Mucosa of gallbladder (tissue), 1 donor: Measurements from ENCODE around the gene PRKAB2. TPM values are rescaled to one million over a fixed set of nuclear protein-coding genes. Genes with fewer than 3 reads are reported as not detected.
"Not testable (repeated sequence)": the region's sequence is repeated elsewhere in the genome, so short reads cannot be mapped to it uniquely, and the experiment has no call there.

ENCODE experiments used
- DNase-seq: peaks from one replicate; pipeline ENCODE4 v3.0.0-alpha.2; 2020; ENCODE audit warnings: low spot score
- total RNA-seq: library from RNA; stranded (reverse); gene quantifications from one replicate; pipeline ENCODE4 v1.2.1, GENCODE V29; 2021
- donor health status: DM: no; HTN: no; CAD: no.

PRKAB2 gene
- total RNA-seq, 1 donor from 2014 or later, result 23.0 TPM

GRCh38 chr1:147109762-147110161, 62.5 kb downstream of the PRKAB2 start:
- DNase-seq, result no peak

DNA sequence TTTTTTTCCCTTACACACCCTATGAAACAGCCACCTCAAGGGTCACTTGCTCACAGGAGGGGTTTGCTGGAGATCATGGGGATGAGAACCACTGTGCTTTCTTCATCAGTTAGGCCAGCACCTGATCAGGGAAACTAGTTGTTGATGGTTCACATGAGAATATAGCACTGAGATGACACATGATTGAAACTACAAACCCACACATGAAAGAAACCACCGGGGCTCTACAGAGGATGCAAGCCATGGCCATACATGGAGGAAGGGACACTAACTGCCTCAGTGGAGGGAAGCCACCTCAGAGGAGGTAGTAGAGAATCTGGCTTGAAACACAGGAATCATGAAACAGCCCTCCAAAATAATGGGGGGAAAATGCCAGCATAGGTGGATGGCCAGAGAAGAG, 63.2 kb downstream of the PRKAB2 start:
- no peak for DNase-seq

DNA sequence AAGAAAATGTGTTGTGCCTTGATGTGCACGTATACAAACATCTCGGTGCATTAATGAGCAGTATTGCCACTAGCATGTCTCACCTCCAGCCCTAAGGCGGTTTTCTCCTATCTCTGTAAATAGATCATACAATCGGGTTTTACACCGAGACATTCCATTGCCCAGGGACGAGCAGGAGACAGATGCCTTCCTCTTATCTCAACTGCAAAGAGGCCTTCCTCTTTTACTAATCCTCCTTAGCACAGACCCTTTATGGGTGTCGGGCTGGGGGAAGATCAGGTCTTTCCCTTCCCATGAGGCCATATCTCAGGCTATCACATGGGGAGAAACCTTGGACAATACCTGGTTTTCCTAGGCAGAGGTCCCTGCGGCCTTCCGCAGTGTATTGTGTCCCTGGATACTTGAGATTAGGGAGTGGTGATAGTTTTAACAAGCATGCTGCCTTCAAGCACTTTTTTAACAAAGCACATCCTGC, 65.8 kb downstream of the PRKAB2 start:
- DNase-seq, result not testable (repeated sequence)

GRCh38 chr1:147105909-147106308, 66.4 kb downstream of the PRKAB2 start:
- DNase-seq, result no peak

Other genes with a start within 250 kb of the PRKAB2 start
- 12.4 TPM for gene NBPF12, start 234.1 kb downstream of the PRKAB2 start, total RNA-seq
- 52.9 TPM for gene FMO5, start 52.9 kb upstream of the PRKAB2 start, total RNA-seq
- gene CHD1L, start 70.2 kb upstream of the PRKAB2 start, total RNA-seq, result 32.6 TPM